HG03108 (cell line): Measurements from ENCODE around the gene SDE2.
"Not testable (repeated sequence)": the region's sequence is repeated elsewhere in the genome, so short reads cannot be mapped to it uniquely, and the experiment has no call there.

Experiments
- ATAC-seq: cut with Tn5 transposase; IDR thresholded peaks from one replicate; pipeline ENCODE4 v1.9.1; 2021; ENCODE audit warnings: moderate library complexity; ENCODE audit not compliant: unreplicated experiment

The SDE2 gene

DNA sequence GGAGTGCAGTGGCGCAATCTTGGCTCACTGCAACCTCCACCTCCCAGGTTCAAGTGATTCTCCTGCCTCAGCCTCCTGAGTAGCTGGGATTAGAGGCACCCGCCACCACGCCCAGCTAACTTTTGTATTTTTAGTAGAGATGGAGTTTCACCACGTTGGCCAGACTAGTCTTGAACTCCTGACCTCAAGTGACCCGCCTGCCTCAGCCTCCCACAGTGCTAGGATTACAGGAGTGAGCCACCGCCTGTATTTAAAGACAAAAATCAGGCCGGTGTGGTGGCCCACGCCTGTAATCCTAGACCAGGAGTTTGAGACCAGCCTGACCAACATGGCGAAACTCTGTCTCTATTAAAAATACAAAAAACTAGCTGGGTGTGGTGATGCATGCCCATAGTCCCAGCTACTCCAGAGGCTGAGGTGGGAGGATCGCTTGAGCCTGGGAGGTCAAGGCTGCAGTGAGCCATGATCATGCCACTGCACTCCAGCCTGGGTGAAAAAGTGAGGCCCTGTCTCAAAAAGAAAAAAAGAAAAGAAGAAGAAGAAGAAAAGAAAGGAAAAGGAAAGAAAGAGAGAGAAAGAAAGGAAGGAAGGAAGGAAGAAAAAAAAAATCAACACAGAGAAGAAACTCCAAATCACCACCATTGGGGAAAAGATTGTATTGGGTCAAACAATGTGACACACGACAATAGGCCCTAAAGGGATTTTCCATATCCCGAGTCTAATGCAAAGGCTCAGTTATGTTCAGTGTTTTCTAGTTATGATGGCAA lies 8.2 kb upstream of the SDE2 start:
- not testable (repeated sequence) for ATAC-seq

- no peak for ATAC-seq
These were observed 7.5 kb upstream of the SDE2 start for GRCh38 chr1:226006686-226007085.

DNA sequence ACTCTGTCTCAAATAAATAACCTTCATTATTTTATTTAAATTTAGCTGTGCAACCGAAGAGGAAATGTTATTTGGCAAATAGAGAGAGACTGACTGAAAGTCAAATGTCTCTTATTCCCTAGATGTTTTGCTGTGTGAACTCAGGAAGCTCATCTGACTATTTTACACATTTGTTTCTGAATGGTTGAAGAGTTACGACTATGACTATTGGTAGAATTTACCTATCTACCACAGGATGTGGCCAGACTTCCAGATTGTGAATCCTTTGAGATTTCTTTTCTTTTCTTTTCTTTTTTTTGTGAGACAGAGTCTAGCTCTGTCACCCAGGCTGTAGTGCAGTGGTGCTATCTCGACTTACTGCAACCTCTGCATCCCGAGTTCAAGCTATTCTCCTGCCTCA lies 5.3 kb upstream of the SDE2 start:
- ATAC-seq: no peak

DNA sequence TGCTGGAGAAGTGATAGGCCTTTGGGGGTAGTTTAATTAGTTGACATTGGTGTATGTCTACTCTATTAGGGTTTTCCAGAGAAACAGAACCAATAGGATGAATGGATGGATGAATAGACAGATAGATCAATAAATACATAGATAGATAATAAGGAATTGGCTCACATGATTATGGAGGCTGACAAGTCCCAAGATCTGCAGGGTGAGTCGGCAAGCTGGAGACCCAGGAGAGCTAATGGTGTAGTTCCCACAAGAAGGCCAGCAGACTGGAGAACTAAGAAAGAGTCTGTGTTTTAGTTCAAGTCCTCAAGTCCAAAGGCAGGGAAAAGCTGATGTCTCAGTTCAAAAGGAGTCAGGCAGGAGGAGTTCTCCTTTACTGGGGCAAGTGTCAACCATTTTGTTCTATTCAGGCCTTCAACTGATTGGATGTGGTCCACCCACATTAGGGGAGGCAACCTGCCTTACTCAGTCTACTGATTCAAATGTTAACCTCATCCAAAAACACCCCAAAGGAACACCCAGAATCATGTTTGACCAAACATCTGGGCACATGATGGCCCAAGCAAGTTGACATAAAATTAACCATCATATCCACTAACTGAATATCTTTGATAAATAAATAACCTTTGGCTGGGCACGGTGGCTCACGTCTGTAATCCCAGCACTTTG lies 4.5 kb upstream of the SDE2 start:
- ATAC-seq: no peak

- ATAC-seq: no peak
These were observed 3.7 kb upstream of the SDE2 start for GRCh38 chr1:226002667-226003501.

DNA sequence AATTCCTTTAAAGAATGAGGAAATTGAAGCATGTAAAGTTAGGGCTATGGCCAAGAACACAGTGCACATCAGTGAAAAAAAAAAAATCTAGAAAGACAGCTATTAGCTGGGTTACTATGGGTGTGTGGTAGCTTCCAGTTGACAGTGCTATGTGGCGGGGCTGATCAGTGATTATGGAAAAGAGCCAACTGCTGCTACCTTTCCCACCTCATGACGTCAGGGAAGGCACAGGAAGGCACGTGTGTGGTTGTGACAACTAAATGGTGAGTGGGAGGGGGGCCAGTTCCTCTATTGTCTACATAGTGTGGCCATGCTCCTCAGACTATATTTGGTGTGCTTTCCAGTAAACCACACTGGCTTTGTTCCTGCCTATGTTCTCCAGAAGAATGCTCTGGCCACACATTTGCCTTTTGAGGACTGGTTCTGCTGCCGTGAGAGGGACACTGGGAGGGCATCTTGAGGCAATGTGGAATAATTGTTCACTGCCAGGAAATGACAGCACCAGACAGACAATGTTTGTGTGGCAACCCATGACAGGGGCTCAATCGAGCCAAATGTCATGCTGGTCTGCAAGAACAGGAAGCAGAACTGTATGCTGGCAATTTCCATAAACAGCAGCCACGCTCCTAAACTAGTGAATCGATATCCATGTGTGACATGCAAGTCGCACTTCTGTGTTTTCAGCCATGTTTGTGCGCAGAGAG lies 3.0 kb upstream of the SDE2 start:
- no peak for ATAC-seq

GRCh38 chr1:226001088-226001487 lies 1.9 kb upstream of the SDE2 start:
- no peak for ATAC-seq

- not testable (repeated sequence) for ATAC-seq
These were observed 1.4 kb upstream of the SDE2 start for GRCh38 chr1:226000493-226001081.

GRCh38 chr1:225999912-226000337 lies 782 bp upstream of the SDE2 start:
- peak; percentile 31 for ATAC-seq

DNA sequence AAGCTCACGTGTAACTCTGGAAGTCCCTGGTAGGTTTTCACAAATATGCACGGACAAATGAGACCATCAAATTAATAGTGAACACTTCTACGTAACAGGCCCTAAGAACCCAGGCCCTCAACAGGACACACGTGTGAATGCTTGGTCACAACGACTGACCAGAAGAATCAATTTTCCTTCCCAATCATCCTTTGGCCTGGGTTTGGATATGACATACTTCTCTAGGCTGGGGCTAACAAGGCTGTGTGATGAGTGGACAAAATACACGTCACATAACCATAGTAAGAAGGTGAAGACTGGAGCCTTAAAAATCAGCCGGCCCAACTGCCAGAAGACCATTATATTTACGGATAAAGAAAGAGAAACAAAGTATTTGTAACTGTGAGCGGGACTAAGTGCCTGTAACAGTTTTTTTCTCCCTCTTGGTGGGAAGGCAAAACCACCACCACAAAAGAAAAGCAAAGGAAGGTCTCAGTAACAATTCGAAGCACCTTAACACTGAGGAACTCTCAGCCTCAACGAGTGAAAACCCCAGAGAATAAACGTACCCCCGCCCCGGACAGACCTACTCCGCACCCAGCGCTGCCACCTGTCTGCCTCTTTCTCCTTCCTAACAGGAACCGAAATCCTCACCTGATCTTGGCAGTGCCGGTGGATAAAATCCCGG lies 450 bp downstream of the SDE2 start:
- no peak for ATAC-seq

DNA sequence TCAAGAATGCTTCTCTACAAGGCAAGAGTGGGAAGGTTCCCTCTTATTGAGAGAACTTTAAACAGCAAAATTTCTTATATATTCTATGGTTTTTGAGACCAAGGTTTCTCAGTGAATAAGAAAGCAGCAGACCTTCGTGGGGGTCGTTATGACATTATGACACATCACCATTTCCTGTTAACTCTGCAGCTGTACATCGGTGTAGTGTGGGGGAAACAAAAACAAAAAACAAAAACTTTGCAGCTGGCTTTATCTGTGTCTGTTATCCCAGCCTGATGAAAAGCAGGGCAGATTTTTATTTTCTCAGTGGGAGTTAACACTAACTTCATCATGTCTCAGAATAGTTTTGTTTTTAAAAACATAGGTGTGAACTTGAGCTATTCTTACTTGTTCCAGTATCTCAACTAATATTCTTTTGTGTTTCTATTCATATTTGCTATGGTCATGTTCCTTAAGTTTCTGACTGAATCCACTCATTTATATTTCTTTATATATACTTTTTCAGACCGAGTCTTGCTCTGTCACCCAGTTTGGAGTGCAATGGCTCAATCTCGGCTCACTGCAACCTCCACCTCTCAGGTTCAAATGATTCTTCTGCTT lies 2.1 kb downstream of the SDE2 start:
- ATAC-seq: no peak

GRCh38 chr1:225995919-225996864 lies 3.0 kb downstream of the SDE2 start:
- no peak for ATAC-seq

- no peak for ATAC-seq
These were observed 8.3 kb downstream of the SDE2 start for GRCh38 chr1:225990705-225991464.

GRCh38 chr1:225987491-225988316 lies 11.4 kb downstream of the SDE2 start:
- ATAC-seq: no peak

- ATAC-seq: no peak
These were observed 17.4 kb downstream of the SDE2 start for GRCh38 chr1:225981714-225982113.

- ATAC-seq: no peak
These were observed 18.9 kb downstream of the SDE2 start for GRCh38 chr1:225980005-225980836.
